ENCODE measurements around the gene RPS6KA2.

GRCh38 chr6:166415306-166415705, 211.7 kb downstream of the RPS6KA2 start:
- TF ChIP-seq SUZ12 (IDR thresholded peaks at IDR 0.05): no peak
- TF ChIP-seq TARDBP (IDR thresholded peaks at IDR 0.05): no peak
- TF ChIP-seq ZNF384 (IDR thresholded peaks at IDR 0.05): no peak
- TF ChIP-seq FOXM1 (IDR thresholded peaks at IDR 0.05; ENCODE audit: borderline replicate concordance): no peak
- no peak for TF ChIP-seq SP1 (IDR thresholded peaks at IDR 0.05)
- TF ChIP-seq LEF1 (IDR thresholded peaks at IDR 0.05; ENCODE audit: borderline replicate concordance): no peak
